Esophagus squamous epithelium (tissue), 5 donors: ENCODE data around the gene MED17. TPM values are rescaled to one million over a fixed set of nuclear protein-coding genes. Genes with fewer than 3 reads are reported as not detected.

ENCODE experiments used
- DNase-seq: peaks from one replicate; lab custom pipeline; 2025; lab: John Stamatoyannopoulos, UW
- H3K27ac ChIP-seq, 4 donors: fragments of 200-600 bp; sonication (generic); one replicate each; pipeline ENCODE4 v1.5.1; 2016 to 2019; ENCODE audit warnings: mild to moderate bottlenecking in 1 of 4
- H3K27me3 ChIP-seq, 4 donors: fragments of 200-600 bp; sonication (generic); 1 replicate in 3 of 4; 2 replicates in 1 of 4; pipeline versions ENCODE4 v1.5.1 to v1.6.0; 2017 to 2021; ENCODE audit warnings: antibody characterized with exemption in 1 of 4
- H3K36me3 ChIP-seq, 3 donors: fragments of 200-600 bp; sonication (generic); one replicate each; pipeline ENCODE4 v1.5.1; 2016 to 2019
- H3K4me1 ChIP-seq, 3 donors: fragments of 200-600 bp; sonication (generic); one replicate each; pipeline ENCODE4 v1.5.1; 2017 to 2019
- H3K4me3 ChIP-seq, 4 donors: fragments of 200-600 bp; sonication (generic); 1 replicate in 3 of 4; 2 replicates in 1 of 4; pipeline ENCODE4 v1.5.1; 2016 to 2019; ENCODE audit warnings: mild to moderate bottlenecking in 2 of 4, moderate library complexity in 1 of 4
- H3K9me3 ChIP-seq, 3 donors: fragments of 200-600 bp; sonication (generic); one replicate each; pipeline ENCODE4 v1.5.1; 2016 to 2019
- POLR2A ChIP-seq, 4 donors: fragments of 450-650 bp; IDR thresholded peaks; one replicate each; pipeline ENCODE4 v1.6.1; 2017; ENCODE audit warnings: antibody characterized with exemption in 4 of 4, mild to moderate bottlenecking in 4 of 4, moderate library complexity in 3 of 4
- WGBS, 2 donors: methylation state at CpG; one replicate each; pipeline ENCODE4 v1.1.5; 2018; 5-methylcytosine and 5-hydroxymethylcytosine counted together
- intact Hi-C: fragments of 100-400 bp; cut with DNase I; formaldehyde crosslinking; loops from one replicate; pipeline ENCODE4 v1.15.0; 2022
- total RNA-seq, 4 donors: library from RNA; depleted of rRNA; stranded (reverse); fragments of >200 nt; gene quantifications; one replicate each; pipeline ENCODE4 v1.1.0, GENCODE V29; 2016
- TF ChIP-seq, protein P1 (sequence below), 6 experiments: fragments of 450-650 bp in 4 of 6; fragments of 200-600 bp in 2 of 6; sonication (generic) in 2 of 6; IDR thresholded peaks; one replicate each; pipeline ENCODE4 v1.5.1; 2016 to 2019; ENCODE audit warnings: antibody characterized with exemption in 6 of 6, mild to moderate bottlenecking in 4 of 6, moderate library complexity in 4 of 6
- donor health status: DM: yes; HTN: yes; CAD: no.

The MED17 gene
- total RNA-seq, 4 donors from 2014 or later, result 11.3 to 25.9 (median 17.1) TPM

GRCh38 chr11:93840180-93840579 lies 56.1 kb downstream of the MED17 start:
- Histone ChIP-seq H3K4me3 (no peak overlapping the region), H3K4me1 (peaks cover 0 to 9% (median 0%) of the 10 kb centered on the region in 3 donors), H3K9me3 (no peaks in the 10 kb centered on the region), H3K36me3 (no peaks in the 10 kb centered on the region), H3K27me3 (no peaks in the 10 kb centered on the region), H3K27ac (no peak overlapping the region)
- intact Hi-C loops, result no loop called here
- TF ChIP-seq, protein P1, sequence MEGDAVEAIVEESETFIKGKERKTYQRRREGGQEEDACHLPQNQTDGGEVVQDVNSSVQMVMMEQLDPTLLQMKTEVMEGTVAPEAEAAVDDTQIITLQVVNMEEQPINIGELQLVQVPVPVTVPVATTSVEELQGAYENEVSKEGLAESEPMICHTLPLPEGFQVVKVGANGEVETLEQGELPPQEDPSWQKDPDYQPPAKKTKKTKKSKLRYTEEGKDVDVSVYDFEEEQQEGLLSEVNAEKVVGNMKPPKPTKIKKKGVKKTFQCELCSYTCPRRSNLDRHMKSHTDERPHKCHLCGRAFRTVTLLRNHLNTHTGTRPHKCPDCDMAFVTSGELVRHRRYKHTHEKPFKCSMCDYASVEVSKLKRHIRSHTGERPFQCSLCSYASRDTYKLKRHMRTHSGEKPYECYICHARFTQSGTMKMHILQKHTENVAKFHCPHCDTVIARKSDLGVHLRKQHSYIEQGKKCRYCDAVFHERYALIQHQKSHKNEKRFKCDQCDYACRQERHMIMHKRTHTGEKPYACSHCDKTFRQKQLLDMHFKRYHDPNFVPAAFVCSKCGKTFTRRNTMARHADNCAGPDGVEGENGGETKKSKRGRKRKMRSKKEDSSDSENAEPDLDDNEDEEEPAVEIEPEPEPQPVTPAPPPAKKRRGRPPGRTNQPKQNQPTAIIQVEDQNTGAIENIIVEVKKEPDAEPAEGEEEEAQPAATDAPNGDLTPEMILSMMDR (IDR thresholded peaks at IDR 0.05), result no peak
- TF ChIP-seq POLR2A (IDR thresholded peaks at IDR 0.05), result no peak
- WGBS, 2 donors, result 50 to 76% methylated on average over 2 of the region's 2 CpGs
- no peak for DNase-seq

DNA sequence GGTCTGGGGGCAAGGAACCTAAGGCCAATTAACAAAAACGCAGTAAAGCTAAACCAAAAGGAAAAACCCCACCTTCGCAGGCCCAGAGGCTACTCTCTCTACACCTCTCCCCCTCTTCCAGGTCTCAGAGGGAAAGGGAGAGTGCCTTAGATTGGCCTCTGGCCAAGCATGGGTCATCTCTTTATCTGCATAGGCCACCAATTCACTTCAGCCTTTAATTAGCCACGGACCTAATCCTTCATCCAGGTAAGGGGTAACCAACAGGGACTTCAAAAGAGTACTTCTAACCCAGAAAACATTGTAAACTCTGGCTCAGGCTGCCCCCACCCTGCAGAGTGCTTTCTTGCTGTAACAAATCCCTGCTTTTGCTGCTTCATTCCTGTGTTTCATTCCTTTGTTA lies 56.9 kb downstream of the MED17 start:
- WGBS, 2 donors, result 60 to 73% methylated on average over 3 of the region's 3 CpGs
- no peak overlapping the region for H3K27ac ChIP-seq
- no peak for DNase-seq
- H3K36me3 ChIP-seq, result no peaks in the 10 kb centered on the region
- H3K27me3 ChIP-seq, result no peaks in the 10 kb centered on the region
- intact Hi-C loops, result no loop called here
- no peak for TF ChIP-seq POLR2A (IDR thresholded peaks at IDR 0.05)
- TF ChIP-seq, protein P1 (IDR thresholded peaks at IDR 0.05), result no peak
- H3K9me3 ChIP-seq, result no peaks in the 10 kb centered on the region
- no peak overlapping the region for H3K4me3 ChIP-seq
- peaks cover 0 to 9% (median 0%) of the 10 kb centered on the region in 3 donors for H3K4me1 ChIP-seq

DNA sequence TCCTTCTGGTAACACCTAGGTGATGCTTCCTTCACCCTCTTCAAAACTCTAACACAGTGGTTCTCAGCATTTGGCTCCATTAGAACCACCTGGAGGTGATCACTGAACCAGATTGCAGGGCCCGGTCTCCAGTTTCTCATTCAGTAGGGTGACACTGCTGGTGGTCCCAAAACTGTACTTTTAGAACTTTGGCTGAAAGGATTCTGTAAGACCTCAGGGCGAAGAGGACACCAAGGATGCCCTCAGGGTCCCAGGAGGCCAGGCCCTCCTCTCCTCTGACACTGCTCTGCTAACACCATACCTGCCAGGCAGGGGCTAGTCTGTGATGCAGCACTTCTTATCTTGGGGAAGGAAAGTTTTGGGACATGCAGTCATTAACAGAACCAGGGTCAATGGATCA lies 57.4 kb downstream of the MED17 start:
- peaks cover 0 to 9% (median 0%) of the 10 kb centered on the region in 3 donors for H3K4me1 ChIP-seq
- H3K36me3 ChIP-seq, result no peaks in the 10 kb centered on the region
- TF ChIP-seq POLR2A (IDR thresholded peaks at IDR 0.05), result no peak
- TF ChIP-seq, protein P1 (IDR thresholded peaks at IDR 0.05), result no peak
- WGBS, 2 donors, result 79 to 90% methylated on average over 2 of the region's 2 CpGs
- H3K27ac ChIP-seq, result no peak overlapping the region
- no peak for DNase-seq
- intact Hi-C loops, result no loop called here
- H3K27me3 ChIP-seq, result no peaks in the 10 kb centered on the region
- no peak overlapping the region for H3K4me3 ChIP-seq
- no peaks in the 10 kb centered on the region for H3K9me3 ChIP-seq

DNA sequence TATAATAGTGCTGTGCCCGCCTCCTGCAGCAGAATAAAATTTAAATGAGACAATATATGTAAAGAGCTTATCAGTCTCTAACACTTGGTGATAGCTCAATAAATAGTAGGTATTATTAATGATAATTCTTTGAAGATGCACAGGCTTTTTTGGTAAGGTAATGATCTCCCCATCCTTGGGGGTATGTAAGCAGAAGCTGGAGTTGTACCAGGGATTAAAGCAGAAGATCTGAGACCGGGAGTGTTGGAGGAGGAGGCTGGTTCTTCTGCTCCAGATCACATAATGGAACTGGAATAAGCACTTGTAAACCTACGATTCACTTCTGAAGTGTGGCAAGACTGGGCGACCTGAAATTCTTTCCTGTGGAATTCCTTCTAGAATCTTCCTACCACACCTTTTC lies 58.0 kb downstream of the MED17 start:
- WGBS, 2 donors, result 53 to 56% methylated on average over 4 of the region's 4 CpGs
- DNase-seq, result no peak
- Histone ChIP-seq H3K36me3 (no peaks in the 10 kb centered on the region), H3K27me3 (no peaks in the 10 kb centered on the region), H3K27ac (no peak overlapping the region), H3K4me1 (peaks cover 0 to 9% (median 0%) of the 10 kb centered on the region in 3 donors), H3K9me3 (no peaks in the 10 kb centered on the region), H3K4me3 (no peak overlapping the region)
- TF ChIP-seq, protein P1 (IDR thresholded peaks at IDR 0.05), result no peak
- TF ChIP-seq POLR2A (IDR thresholded peaks at IDR 0.05), result no peak
- intact Hi-C loops, result no loop called here

- H3K4me1 ChIP-seq, result peaks cover 0 to 9% (median 0%) of the 10 kb centered on the region in 3 donors
- no peak overlapping the region for H3K27ac ChIP-seq
- H3K36me3 ChIP-seq, result no peaks in the 10 kb centered on the region
- no peaks in the 10 kb centered on the region for H3K9me3 ChIP-seq
- intact Hi-C loops, result no loop called here
- no peaks in the 10 kb centered on the region for H3K27me3 ChIP-seq
- TF ChIP-seq, protein P1 (IDR thresholded peaks at IDR 0.05), result no peak
- TF ChIP-seq POLR2A (IDR thresholded peaks at IDR 0.05), result no peak
- no peak for DNase-seq
- H3K4me3 ChIP-seq, result no peak overlapping the region
- 21 to 40% methylated on average over 5 to 6 of the region's 6 CpGs for WGBS, 2 donors
These were observed 58.4 kb downstream of the MED17 start for GRCh38 chr11:93842461-93842860.
